HEK293T (cell line): ENCODE data around the gene ZBTB20.

ENCODE experiments used
- CTCF ChIA-PET: fragments of 350-600 bp; formaldehyde crosslinking; extraction: SDS; loops from one replicate; lab custom pipeline; 2021; ENCODE audit warnings: antibody characterized with exemption, inconsistent platforms; lab: Yijun Ruan, JAX
- POLR2A ChIA-PET: fragments of 350-600 bp; formaldehyde crosslinking; extraction: SDS; loops from one replicate; lab custom pipeline; 2020; ENCODE audit warnings: antibody characterized with exemption, inconsistent platforms; lab: Yijun Ruan, JAX
- DNase-seq: peaks from one replicate; pipeline ENCODE4 v3.0.0; 2012; ENCODE audit warnings: mixed read lengths; ENCODE audit errors: extremely low spot score
- ARNT ChIP-seq: fragments of 450-650 bp; IDR thresholded peaks from 2 replicates; pipeline ENCODE4 v1.6.1; 2017; ENCODE audit warnings: mild to moderate bottlenecking
- BHLHE40 ChIP-seq: fragments of 450-650 bp; IDR thresholded peaks from 2 replicates; pipeline ENCODE4 v1.6.1; 2016; ENCODE audit warnings: mild to moderate bottlenecking, moderate library complexity, borderline replicate concordance
- CTBP1 ChIP-seq: fragments of 450-650 bp; IDR thresholded peaks from 2 replicates; pipeline ENCODE4 v1.6.1; 2016; ENCODE audit warnings: borderline replicate concordance
- ELF4 ChIP-seq: fragments of 450-650 bp; IDR thresholded peaks from 2 replicates; pipeline ENCODE4 v1.6.1; 2017; ENCODE audit warnings: antibody characterized with exemption
- FOXA1 ChIP-seq: fragments of 450-650 bp; IDR thresholded peaks from 2 replicates; pipeline ENCODE4 v1.6.1; 2016; ENCODE audit warnings: mild to moderate bottlenecking
- FOXK2 ChIP-seq: fragments of 450-650 bp; IDR thresholded peaks from 2 replicates; pipeline ENCODE4 v1.6.1; 2016; ENCODE audit warnings: mild to moderate bottlenecking
- FOXM1 ChIP-seq: fragments of 450-650 bp; IDR thresholded peaks from 2 replicates; pipeline ENCODE4 v1.6.1; 2017; ENCODE audit warnings: mild to moderate bottlenecking, borderline replicate concordance
- HDGF ChIP-seq: fragments of 450-650 bp; IDR thresholded peaks from 2 replicates; pipeline ENCODE4 v1.6.1; 2017; ENCODE audit warnings: antibody characterized with exemption, borderline replicate concordance
- L3MBTL2 ChIP-seq: fragments of 450-650 bp; conservative IDR thresholded peaks from 2 replicates; pipeline ENCODE4 v1.6.1; 2016; ENCODE audit warnings: mild to moderate bottlenecking
- LEF1 ChIP-seq: fragments of 450-650 bp; IDR thresholded peaks from 2 replicates; pipeline ENCODE4 v1.6.1; 2017; ENCODE audit warnings: mild to moderate bottlenecking, borderline replicate concordance
- NFRKB ChIP-seq: fragments of 450-650 bp; IDR thresholded peaks from 2 replicates; pipeline ENCODE4 v1.6.1; 2016; ENCODE audit warnings: mild to moderate bottlenecking, moderate library complexity
- SP1 ChIP-seq: fragments of 450-650 bp; IDR thresholded peaks from 2 replicates; pipeline ENCODE4 v1.6.1; 2017
- SUZ12 ChIP-seq: fragments of 450-650 bp; IDR thresholded peaks from 2 replicates; pipeline ENCODE4 v1.6.1; 2016; ENCODE audit warnings: mild to moderate bottlenecking
- TARDBP ChIP-seq: fragments of 450-650 bp; IDR thresholded peaks from 2 replicates; pipeline ENCODE4 v1.6.1; 2016
- ZNF384 ChIP-seq: fragments of 450-650 bp; IDR thresholded peaks from 2 replicates; pipeline ENCODE4 v1.6.1; 2016
- TF ChIP-seq, protein P1 (sequence below): fragments of 450-650 bp; IDR thresholded peaks from 2 replicates; pipeline ENCODE4 v1.6.1; 2016

ZBTB20 gene

DNA sequence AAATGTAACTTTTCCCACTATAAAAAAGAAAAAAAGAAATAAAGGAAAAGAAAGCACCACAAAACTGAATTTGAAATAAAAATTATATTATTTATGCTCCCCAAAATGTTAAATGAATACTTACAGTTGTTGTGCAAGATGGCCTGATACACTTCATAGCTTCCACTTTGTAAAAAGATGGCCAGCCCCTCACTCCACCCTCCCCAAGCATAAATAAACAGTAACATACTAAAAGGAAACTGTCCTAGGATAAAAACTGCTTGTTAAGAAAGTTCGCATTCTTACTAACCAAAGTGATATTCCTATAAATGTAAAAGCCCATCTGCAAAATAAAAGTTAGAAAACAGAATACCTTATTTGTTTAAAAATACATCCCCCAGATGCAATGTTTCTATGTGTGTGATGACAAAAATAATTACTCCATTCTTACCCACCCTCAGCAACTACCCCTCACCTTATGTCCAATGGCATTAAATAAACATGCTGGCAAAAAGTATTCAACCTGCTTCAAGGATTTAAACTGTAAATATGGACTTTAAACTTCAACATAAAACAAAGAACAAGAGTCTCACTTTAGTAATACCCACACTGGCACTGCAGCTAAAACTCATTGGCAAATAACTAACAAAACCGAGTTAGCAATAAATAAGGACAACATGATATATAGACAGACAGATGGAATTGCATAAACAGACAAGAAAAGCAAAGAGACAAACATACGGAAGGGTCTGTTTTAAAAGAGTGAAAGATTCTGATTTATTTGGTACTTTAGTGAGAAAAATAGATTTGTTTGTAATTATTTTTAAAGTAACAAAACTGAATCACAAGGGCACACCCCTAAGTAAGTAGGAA lies 47.7 kb downstream of the ZBTB20 start:
- CTCF ChIA-PET: interaction anchor here (0.7 kb wide), 1 partner anchor 451 kb away, joined by 4 read pairs; no protein-coding TSS in a partner anchor
- DNase-seq: no peak
- POLR2A ChIA-PET: interaction anchor here (3.4 kb wide), 1 partner anchor 47 kb away, joined by 33 read pairs; the partner anchor contains the start of gene ZBTB20

DNA sequence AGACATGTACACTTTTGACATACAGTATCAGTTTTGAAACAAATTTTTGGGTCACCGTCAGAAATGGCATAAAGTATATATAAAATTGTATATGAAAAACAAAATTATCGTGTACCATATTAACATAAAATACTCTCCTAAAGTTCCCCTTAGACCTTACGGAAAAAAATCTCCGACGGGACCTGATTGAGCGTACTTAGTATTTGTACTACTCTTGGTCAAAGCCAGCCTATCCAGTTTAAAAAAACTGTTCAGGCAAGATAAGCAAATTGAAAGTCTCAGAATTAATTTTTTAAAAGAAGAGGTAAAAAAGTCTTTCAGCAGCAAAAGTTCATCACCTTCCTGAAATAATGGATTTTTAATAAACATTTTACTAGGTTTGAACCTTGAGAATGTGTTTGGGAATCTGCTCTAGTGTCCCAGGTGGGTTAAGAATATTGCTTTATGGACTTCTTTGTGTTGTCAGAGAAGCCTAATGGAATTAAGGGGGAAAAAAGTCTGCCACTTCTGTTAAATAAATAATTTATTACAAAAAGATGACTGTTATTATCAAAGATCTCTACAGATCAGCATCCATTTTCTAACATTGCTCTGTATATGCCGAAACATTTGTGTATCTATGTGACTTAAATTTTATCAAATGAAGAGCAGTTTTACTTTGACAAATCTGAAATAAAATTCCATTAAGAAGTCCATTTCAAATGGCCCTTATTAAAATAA lies 48.6 kb downstream of the ZBTB20 start:
- DNase-seq: no peak
- CTCF ChIA-PET: interaction anchor here (0.7 kb wide), 1 partner anchor 450 kb away, joined by 4 read pairs; no protein-coding TSS in a partner anchor

More for the DNA sequence above, 47.7 kb downstream of the ZBTB20 start:
- TF ChIP-seq, protein P1, sequence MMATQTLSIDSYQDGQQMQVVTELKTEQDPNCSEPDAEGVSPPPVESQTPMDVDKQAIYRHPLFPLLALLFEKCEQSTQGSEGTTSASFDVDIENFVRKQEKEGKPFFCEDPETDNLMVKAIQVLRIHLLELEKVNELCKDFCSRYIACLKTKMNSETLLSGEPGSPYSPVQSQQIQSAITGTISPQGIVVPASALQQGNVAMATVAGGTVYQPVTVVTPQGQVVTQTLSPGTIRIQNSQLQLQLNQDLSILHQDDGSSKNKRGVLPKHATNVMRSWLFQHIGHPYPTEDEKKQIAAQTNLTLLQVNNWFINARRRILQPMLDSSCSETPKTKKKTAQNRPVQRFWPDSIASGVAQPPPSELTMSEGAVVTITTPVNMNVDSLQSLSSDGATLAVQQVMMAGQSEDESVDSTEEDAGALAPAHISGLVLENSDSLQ: peak; percentile 52
- TF ChIP-seq SUZ12: no peak

DNA sequence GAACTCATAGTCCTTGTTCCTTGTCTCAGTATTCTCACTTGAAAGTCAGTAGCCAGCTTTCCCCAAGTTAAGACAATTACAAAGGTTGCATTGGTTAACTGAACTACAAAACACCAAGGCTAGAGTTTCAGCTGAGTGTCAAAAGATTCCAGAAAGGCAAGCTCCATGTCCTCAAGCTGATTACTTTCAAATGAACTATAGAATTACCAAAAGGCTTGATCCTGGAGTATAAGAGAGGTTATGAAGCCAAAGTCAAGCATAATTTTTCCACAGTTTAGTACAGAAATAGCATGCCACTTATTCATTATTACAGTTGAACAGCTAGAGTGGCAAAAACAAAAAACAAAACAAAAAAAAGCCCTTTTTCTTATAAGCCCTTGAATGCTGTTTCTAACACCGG lies 51.9 kb downstream of the ZBTB20 start:
- CTCF ChIA-PET: interaction anchor here (0.6 kb wide), 1 partner anchor 748 kb away, joined by 3 read pairs; no protein-coding TSS in a partner anchor
- POLR2A ChIA-PET: no interaction called here
- TF ChIP-seq LEF1 (no peak), ELF4 (no peak), FOXM1 (no peak), TARDBP (no peak), BHLHE40 (no peak)
- no peak for DNase-seq

More for the DNA sequence above, 48.6 kb downstream of the ZBTB20 start:
- TF ChIP-seq BHLHE40 (no peak), FOXM1 (no peak), SP1 (no peak), ZNF384 (no peak), L3MBTL2 (no peak), TARDBP (no peak), ELF4 (no peak), HDGF (no peak), FOXA1 (no peak), LEF1 (no peak), SUZ12 (no peak), ARNT (no peak)
- POLR2A ChIA-PET: interaction anchor here (3.4 kb wide), 1 partner anchor 48 kb away, joined by 33 read pairs; the partner anchor contains the start of gene ZBTB20

DNA sequence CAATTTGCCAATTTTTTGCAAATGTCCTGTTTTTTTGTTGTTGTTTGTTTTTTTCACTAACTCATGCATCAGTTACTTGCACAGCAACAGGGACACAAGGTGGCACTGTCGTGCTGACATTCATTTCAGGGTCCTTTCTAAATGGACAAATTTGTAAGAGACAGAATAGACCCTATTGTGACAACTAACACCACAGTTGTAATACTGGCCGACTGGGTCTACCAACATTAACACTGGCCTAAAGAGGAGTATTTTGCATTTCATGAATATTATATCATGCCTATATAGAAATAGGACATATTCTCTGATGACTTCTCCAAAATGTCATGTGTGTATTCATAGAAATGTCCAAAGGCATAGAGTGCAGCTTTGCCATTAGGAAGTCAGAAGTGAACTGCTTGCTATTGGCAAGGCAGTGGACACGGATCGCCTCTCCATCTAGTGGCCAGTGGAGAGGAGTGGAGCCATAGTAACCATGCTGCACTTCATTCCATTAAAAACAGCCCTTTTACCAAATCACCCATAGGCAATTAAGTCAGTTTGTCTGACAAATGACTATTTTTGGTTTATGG lies 54.8 kb downstream of the ZBTB20 start:
- CTCF ChIA-PET: interaction anchor here (0.6 to 1.0 kb wide), 4 partner anchors 81 to 708 kb away, joined by 3 to 4 read pairs (median 3); no protein-coding TSS in a partner anchor
- POLR2A ChIA-PET: interaction anchor here (1.3 kb wide), 1 partner anchor 54 kb away, joined by 4 read pairs; no protein-coding TSS in a partner anchor
- TF ChIP-seq FOXM1 (no peak), L3MBTL2 (no peak), BHLHE40 (no peak), CTBP1 (no peak), SP1 (no peak), ZNF384 (no peak), TARDBP (no peak), ARNT (no peak), LEF1 (no peak), FOXA1 (no peak), NFRKB (no peak), ELF4 (no peak), FOXK2 (no peak)
- TF ChIP-seq, protein P1: no peak
- DNase-seq: peak; percentile 52

- TF ChIP-seq FOXK2: no peak
- no peak for TF ChIP-seq L3MBTL2
- no peak for TF ChIP-seq NFRKB
- TF ChIP-seq TARDBP: no peak
- TF ChIP-seq ELF4: no peak
- TF ChIP-seq FOXM1: no peak
- no peak for TF ChIP-seq ARNT
- no peak for TF ChIP-seq SUZ12
- TF ChIP-seq FOXA1: no peak
- no peak for TF ChIP-seq ZNF384
- TF ChIP-seq LEF1: no peak
- no peak for TF ChIP-seq BHLHE40
- TF ChIP-seq CTBP1: no peak
- TF ChIP-seq SP1: no peak
- TF ChIP-seq, protein P1: no peak
- TF ChIP-seq HDGF: no peak
- ChIA-PET POLR2A (no interaction called here), CTCF (interaction anchor here (0.6 kb wide), 1 partner anchor 824 kb away, joined by 4 read pairs; no protein-coding TSS in a partner anchor)
- DNase-seq: no peak
These were observed 56.4 kb downstream of the ZBTB20 start for GRCh38 chr3:115090712-115091111.
